ENCODE measurements around the gene OASL.

DNA sequence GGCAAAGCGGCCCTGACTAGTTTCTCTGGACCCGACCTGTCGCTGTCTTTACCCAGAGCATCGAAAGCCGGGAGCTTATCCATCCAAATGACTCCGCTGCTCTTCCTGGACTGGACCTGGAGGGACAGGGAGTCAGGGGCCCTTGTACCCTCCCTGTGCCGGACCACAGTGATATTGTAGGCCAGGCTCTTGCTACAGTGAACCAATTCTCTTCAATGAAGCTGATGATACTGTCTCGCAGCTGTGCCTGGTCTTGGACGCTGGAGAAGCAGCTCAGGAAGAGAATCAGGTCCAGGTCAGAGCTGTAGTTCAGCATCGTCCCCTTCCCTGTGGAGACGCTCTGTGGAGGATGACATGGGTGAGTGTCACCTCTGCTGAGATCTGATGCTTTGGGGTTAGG is 14.7 kb upstream of the OASL start:
- TF ChIP-seq ZNF384 (IDR thresholded peaks at IDR 0.05) (no peak), TARDBP (IDR thresholded peaks at IDR 0.05) (no peak), ARNT (IDR thresholded peaks at IDR 0.05) (no peak), FOXM1 (IDR thresholded peaks at IDR 0.05; ENCODE audit: borderline replicate concordance) (no peak), FOXA1 (IDR thresholded peaks at IDR 0.05) (no peak), SP1 (IDR thresholded peaks at IDR 0.05) (no peak), BHLHE40 (IDR thresholded peaks at IDR 0.05; ENCODE audit: borderline replicate concordance) (no peak), ELF4 (IDR thresholded peaks at IDR 0.05) (no peak), FOXK2 (IDR thresholded peaks at IDR 0.05) (no peak)

Measured in HEK293T (cell line).